Measurements from ENCODE around the gene TBC1D19. TPM values are rescaled to one million over a fixed set of nuclear protein-coding genes. Genes with fewer than 3 reads are reported as not detected.

TBC1D19 gene
- total and polyA plus RNA-seq, 2 of the 4 experiments (the other 2 are of a cell fraction) = 9.9 to 17.6 TPM

DNA sequence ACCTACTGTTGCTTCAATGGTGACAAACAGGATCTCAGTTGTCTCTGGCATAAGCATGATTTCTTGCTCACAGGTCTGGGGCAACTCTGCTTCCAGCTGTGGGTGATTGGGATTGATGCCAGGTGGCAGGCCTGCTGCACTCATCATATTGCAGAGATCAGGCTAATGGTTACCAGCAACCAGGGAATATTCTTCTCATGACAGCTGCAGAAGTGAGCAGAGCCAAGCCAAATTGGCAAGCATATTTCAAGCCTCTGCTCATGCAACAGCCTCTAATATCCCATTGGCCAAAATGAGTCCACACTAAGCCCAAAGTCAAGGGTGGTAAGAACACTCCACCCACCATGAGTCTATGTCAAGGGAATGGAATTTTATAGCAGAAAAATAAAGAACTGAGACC, 26.7 kb upstream of the TBC1D19 start:
- DNase-seq (peak; percentile 95), ATAC-seq (ENCODE audit: low read depth) (peak; percentile 98)
- Histone ChIP-seq H3K79me1 (ENCODE audit: low read depth in 1 of 2, low read length in 2 of 2) (no peaks in the 10 kb centered on the region), H4K8ac (ENCODE audit: low read depth in 2 of 2, low read length in 2 of 2) (0 out of 4 replicates have a peak overlapping the region, but pooled peaks of 1 of the 2 experiments have one; percentile 34), H4K91ac (ENCODE audit: insufficient read depth, low read depth, low read length) (0 out of 2 replicates have a peak overlapping the region, but pooled peaks have one; percentile 11), H3K27ac (ENCODE audit: insufficient read depth, low read length) (no peak overlapping the region), H3K9me3 (ENCODE audit: control insufficient read depth, insufficient read depth, low read length) (peaks cover 2% of the 10 kb centered on the region; the same call in 1 of the 2 replicates), H2AK9ac (replicated peaks; ENCODE audit: low read depth, low read length, poor library complexity) (no peak overlapping the region), H2BK20ac (ENCODE audit: low read depth, low read length) (peak overlapping the region; percentile 27; the same call in 1 of the 2 replicates), H3K14ac (replicated peaks; ENCODE audit: low read depth, low read length) (no peak overlapping the region), H3K9me1 (ENCODE audit: insufficient read depth, low read length) (no peaks in the 10 kb centered on the region), H3K23ac (ENCODE audit: low read depth, low read length) (no peak overlapping the region), H2AFZ (replicated peaks; ENCODE audit: low read length, poor library complexity) (no peak overlapping the region), H3K4ac (ENCODE audit: low read depth, low read length) (no peak overlapping the region), H2BK15ac (ENCODE audit: low read depth, low read length) (no peak overlapping the region), H3K4me3 (ENCODE audit: insufficient read depth, low read depth, low read length) (no peak overlapping the region), H3K18ac (ENCODE audit: low read depth, low read length) (no peak overlapping the region), H3K56ac (ENCODE audit: extremely low read depth, insufficient read depth, low read length) (no peak overlapping the region), H2AK5ac (ENCODE audit: low read depth, low read length) (no peak overlapping the region), H3K4me1 (ENCODE audit: control insufficient read depth, insufficient read depth, low read length) (peaks cover 6% of the 10 kb centered on the region), H4K20me1 (ENCODE audit: insufficient read depth, low read length) (no peaks in the 10 kb centered on the region), H2BK120ac (ENCODE audit: low read depth, low read length) (peak overlapping the region; percentile 11; the same call in 1 of the 2 replicates), H2BK5ac (ENCODE audit: low read depth, low read length, poor library complexity, severe bottlenecking) (peak overlapping the region; percentile 59), H3K27me3 (ENCODE audit: control insufficient read depth, insufficient read depth, low read length) (no peaks in the 10 kb centered on the region), H4K5ac (ENCODE audit: low read depth, low read length) (no peak overlapping the region), H3K4me2 (ENCODE audit: low read depth, low read length) (no peak overlapping the region; the same call in 1 of the 2 replicates), H3K9ac (ENCODE audit: low read depth, low read length) (no peak overlapping the region), H3K36me3 (ENCODE audit: control insufficient read depth, insufficient read depth, low read length) (no peaks in the 10 kb centered on the region)
- CTCF ChIA-PET = interaction anchor here (0.6 to 1.0 kb wide), 2 partner anchors 9 to 40 kb away, joined by 3 to 5 read pairs; no protein-coding TSS in a partner anchor
- dilution Hi-C loops (cut with HindIII; ENCODE audit: low sequenced_read_pairs, unreplicated experiment) (no loop called here), in situ Hi-C loops (cut with MboI; ENCODE audit: low sequenced_read_pairs) (no loop called here), intact Hi-C loops (cut with micrococcal nuclease) (no loop called here)
- TF ChIP-seq CEBPB (IDR thresholded peaks at IDR 0.05; ENCODE audit: low read depth, low read length) = peak; percentile 42; the same call in 1 of the 2 replicates
- no peak for TF ChIP-seq NFE2L2 (IDR thresholded peaks at IDR 0.05; ENCODE audit: low read depth, low read length)
- BruUV-seq (replicated peaks) = no TSS peak
- POLR2A ChIA-PET (ENCODE audit: unreplicated experiment) = no interaction called here

Data from IMR-90 (cell line).